GM18526 (cell line): ENCODE results near the gene HLA-DQB1.

ENCODE experiments used
- POLR2A ChIP-seq: IDR thresholded peaks from 3 replicates; pipeline ENCODE4 v1.6.1; 2011; ENCODE audit not compliant: insufficient read length; ENCODE audit errors: extremely low read depth

The HLA-DQB1 gene

GRCh38 chr6:32637883-32638282 lies 28.6 kb downstream of the HLA-DQB1 start:
- no peak for TF ChIP-seq POLR2A

DNA sequence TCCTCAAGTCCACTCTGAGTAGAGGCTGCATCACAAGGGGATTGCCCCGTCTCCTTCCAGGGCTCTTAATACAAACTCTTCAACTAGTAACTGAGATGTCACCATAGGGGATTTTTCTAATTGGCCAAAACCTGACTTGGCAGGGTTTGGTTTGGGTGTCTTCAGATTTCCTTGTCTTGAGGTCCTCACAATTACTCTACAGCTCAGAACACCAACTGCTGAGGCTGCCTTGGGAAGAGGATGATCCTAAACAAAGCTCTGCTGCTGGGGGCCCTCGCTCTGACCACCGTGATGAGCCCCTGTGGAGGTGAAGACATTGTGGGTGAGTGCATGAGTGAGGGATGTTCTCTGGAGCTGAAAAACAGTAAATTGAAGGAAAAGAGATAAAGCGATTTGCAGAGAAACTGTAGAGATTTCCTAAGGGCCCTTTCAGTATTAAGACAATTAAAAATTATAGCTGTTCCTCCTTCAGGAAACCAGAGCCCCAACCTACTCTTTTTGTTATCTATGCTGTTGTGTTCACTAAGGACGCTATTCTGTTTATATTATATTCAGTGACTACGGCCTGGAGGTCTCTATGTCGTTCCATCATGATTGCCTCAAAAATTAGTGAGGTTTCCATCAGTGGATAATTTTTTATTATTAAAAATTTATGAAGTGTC lies 29.1 kb downstream of the HLA-DQB1 start, which contains the start of gene HLA-DQA1:
HLA-DQA1 (plus strand) TSS at position 188 of the 662 bp plus-strand sequence; CDS start at position 241, 53 bp downstream.
- TF ChIP-seq POLR2A: peak; percentile 63

DNA sequence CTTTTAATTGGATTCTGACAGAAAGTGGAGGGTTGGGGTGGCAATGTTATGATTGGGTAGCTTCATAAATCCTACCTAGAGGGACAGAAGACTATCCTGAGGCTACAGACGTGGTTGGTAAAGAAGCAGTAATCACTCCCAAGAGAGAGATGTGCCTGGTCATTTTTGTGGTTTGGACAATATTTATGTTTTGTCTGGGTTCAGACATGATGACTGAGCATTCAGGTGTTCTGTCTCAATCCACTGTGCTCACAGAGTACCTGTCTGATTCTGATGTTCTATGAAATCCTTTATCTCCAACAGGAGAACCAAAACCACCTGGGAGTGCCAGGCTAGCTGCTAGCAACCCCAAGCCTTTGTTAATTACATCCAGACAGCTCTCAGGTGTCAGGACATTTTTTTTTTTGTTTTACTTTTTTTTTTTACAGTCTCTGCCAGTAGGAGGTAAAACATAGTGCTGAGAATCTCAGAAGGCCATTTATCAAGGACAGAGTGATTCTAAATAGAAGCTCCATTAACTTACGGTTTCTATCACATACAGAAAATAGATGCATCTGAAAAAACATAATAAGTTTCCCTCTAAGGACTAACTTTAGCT lies 30.8 kb downstream of the HLA-DQB1 start:
- no peak for TF ChIP-seq POLR2A

- TF ChIP-seq POLR2A: no peak
These were observed 38.6 kb downstream of the HLA-DQB1 start for GRCh38 chr6:32627831-32628230.

- no peak for TF ChIP-seq POLR2A
These were observed 39.2 kb downstream of the HLA-DQB1 start for GRCh38 chr6:32627249-32627648.

DNA sequence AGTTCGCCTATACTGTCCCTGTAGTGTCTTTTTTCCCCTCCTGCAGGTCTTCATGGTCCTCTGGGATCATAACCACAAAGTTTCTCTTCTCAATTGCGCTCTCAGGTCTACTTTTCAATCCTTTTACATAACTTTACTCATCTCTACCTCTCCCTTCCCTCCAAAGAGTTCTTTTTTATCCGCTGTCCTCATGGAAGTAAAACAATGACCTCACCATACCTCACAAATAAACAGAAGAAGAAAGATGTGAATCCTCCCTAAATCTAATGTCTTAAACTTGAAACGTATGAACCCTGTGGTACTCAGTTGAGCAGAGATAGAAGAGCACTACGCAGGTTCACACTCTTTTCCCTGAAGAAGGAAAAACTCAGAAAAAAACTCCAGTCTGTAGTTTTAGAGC lies 41.3 kb downstream of the HLA-DQB1 start:
- no peak for TF ChIP-seq POLR2A

- no peak for TF ChIP-seq POLR2A
These were observed 41.9 kb downstream of the HLA-DQB1 start for GRCh38 chr6:32624565-32624964.

DNA sequence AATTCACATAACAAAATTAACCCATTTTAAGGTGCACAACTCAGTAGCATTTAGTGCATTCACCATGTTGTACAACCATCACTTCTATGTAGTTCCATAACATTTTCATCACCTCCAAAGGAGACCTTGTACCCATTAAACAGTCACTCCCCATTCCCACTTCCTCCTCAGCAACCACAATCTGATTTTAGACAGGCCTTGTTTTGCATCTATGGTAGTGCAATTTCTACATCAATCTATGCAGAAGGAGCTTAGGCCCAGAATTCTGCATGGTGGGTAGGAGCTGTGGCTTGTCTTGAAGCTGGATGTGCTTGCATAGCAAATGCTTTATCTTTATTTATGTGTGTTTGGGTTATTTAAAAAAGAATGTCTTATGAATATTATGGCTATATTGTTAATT lies 42.8 kb downstream of the HLA-DQB1 start:
- TF ChIP-seq POLR2A: no peak

DNA sequence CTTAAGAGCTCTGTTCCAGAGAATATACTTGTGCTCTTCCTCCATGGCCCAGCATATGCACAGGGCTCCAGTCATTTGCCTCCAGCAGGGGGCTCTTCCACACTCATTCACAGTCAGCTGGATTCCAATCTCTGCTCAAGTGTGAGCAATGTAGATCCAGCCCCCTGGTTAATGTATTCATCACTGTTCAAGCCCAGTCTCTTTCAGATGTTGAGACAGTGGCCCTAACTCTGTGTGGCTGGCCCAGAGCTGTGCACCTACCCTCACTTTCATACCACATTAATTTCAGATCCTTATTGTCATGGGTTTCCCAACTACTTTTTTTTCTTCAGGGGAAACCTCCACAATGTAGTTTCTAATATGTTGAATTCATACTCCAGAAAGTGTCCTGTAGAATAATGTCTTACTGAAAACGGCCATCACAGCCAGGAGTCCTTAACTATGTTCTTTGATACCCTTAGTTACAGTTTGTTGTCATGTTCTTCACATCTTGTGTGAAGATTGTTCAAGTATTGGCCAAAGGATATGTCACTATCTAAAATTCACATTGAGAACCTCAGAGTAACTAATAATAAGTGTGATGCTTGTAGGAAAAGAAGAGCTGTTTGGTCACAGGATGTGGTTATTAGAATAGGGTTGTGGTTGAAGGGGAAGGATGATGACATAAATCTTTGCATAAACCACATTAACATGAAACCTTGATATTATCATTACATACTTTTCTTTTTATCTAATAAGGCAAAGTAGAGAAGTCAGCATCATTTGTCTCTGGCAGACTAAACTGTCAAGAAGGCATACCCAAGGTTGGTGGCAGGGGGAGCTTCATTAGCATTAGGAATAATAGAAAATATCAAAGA lies 43.7 kb downstream of the HLA-DQB1 start:
- TF ChIP-seq POLR2A: peak; percentile 24

DNA sequence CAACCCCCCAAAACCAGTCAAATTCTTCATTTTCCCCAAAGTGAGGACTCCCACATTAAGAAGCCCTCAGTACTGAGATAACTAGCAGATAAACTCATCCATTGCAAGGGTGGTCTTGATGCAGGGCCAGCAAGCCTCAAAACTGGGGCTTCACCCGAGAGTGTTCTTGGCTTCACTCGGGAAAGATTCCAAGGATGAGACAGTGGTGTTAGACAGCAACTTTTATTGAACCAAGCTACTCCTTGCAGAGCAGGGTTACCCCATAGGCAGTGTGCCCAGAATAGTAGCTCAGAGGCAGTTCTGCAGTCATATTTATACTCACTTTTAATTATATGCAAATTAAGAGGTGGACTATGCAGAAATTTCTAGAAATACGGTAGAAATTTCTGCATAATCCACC lies 45.1 kb downstream of the HLA-DQB1 start:
- TF ChIP-seq POLR2A: no peak

- TF ChIP-seq POLR2A: no peak
These were observed 48.7 kb downstream of the HLA-DQB1 start for GRCh38 chr6:32617751-32618150.

DNA sequence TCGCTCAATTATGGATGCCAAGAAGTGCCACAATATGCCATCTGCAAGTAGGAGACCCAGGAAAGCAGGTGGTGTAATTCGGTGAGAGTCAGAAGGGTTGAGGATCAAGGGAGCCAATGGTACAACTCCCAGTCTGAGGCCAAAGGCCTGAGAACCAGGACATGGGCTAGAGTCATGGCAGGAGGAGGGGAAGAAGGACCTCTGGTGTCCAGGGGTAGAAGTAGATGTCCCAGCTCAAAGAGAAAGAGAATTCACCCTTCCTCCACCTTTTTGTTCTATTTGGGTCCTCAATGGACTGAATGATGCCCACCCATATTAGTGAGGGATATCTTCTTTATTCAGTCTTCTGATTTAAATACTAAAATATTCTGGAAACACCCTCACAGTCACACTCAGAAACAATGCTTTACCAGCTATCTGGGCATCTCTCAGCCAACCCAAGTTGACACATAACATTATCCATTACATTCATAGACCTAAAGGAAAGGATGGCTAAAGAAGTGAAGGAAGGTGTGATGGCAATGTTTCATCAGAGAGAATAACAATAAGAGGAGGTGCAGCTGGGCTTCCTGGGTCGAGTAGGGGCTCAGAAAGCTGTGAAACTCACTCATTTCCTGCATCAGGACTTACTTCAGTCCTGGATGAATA lies 50.4 kb downstream of the HLA-DQB1 start:
- TF ChIP-seq POLR2A: no peak

DNA sequence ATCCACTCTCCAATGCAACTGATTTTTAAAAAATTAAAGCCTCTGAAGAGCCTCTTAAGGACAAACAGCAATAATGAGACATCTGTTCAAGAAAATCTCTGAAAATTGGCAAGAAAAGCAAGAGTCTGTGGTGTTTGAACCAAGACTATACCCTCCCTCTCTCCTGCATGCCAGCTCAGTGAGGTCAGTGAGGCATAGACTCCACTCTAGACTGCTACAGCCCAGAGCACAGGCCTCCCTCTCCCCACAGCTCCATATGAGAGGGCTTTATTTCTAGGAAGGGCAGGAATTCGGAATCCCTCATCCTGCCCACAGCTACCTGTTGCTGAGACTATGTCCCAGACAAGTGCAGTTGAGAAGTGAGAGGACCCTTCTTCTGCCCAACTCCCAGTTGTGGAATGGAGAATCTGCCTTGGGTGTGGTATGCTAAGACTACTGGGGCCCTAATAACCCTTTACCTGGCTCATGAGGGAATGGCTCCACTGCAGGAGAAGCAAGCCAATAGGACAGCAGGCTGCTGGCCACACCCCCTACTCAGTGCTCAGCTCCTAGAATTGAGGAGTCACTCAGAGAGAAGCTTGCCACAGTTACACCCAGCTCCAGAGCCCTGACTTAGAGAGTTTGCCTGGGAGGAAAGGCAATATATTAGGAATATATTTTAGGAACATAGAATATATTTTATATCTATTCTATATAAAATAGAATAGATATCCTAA lies 51.9 kb downstream of the HLA-DQB1 start:
- no peak for TF ChIP-seq POLR2A

DNA sequence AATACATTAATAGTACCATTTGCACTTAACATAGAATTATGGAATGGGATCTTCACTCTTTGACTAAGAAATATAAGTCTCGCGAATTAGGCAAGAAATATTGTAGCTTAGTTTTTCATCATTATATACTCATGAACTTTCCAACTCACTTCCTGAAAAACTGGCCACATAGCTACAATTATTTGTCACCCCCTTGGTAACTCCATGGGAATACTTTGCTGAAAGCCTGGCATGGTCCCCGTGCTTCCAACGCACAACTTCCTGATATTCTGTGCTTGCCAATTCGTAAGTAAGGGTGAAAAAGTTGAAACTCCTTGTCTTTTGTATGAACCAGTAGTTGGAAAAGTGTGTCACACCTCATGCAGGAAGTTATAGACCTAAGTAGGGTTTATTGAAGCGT lies 53.0 kb downstream of the HLA-DQB1 start:
- TF ChIP-seq POLR2A: no peak

GRCh38 chr6:32610682-32611296 lies 55.7 kb downstream of the HLA-DQB1 start:
- TF ChIP-seq POLR2A: no peak
